OCI-LY3 (cell line): ENCODE data around the gene USP47.

ENCODE experiments used
- H2AFZ ChIP-seq: fragments of 200-600, 300-600 bp; shearing (Covaris generic); 2 replicates; pipeline ENCODE4 v1.6.0; 2014; ENCODE audit warnings: antibody characterized with exemption, low read depth, low read length
- H3K27ac ChIP-seq: fragments of 200-600, 300-600 bp; sonication (generic); 2 replicates; pipeline ENCODE4 v1.5.1; 2014; ENCODE audit warnings: mild to moderate bottlenecking, low read length, moderate library complexity, mixed read lengths
- H3K27me3 ChIP-seq: fragments of 200-600, 300-600 bp; sonication (generic); 2 replicates; pipeline ENCODE4 v1.6.1; 2014; ENCODE audit warnings: low read depth, low read length, mixed read lengths
- H3K36me3 ChIP-seq: fragments of 200-600, 300-600 bp; sonication (generic); replicated peaks from 2 replicates; pipeline ENCODE3; 2014; ENCODE audit warnings: low read depth, low read length, mixed read lengths
- H3K4me1 ChIP-seq: fragments of 300-600, 200-600 bp; sonication (generic); 2 replicates; pipeline ENCODE4 v1.6.1; 2014; ENCODE audit warnings: low read length, mixed read lengths
- H3K4me2 ChIP-seq: fragments of 200-600, 300-600 bp; sonication (generic); 2 replicates; pipeline ENCODE4 v1.6.1; 2014; ENCODE audit warnings: low read length, mixed read lengths
- H3K4me3 ChIP-seq: fragments of 300-600, 200-600 bp; sonication (generic); 2 replicates; pipeline ENCODE4 v1.5.1; 2014; ENCODE audit warnings: antibody characterized with exemption, mild to moderate bottlenecking, low read length, moderate library complexity
- H3K79me2 ChIP-seq: fragments of 300-600, 200-600 bp; shearing (Covaris generic); 2 replicates; pipeline ENCODE4 v1.6.1; 2014; ENCODE audit warnings: mild to moderate bottlenecking, low read length, mixed read lengths
- H3K9ac ChIP-seq: fragments of 300-600, 200-600 bp; shearing (Covaris generic); 2 replicates; pipeline ENCODE4 v1.6.0; 2014; ENCODE audit warnings: mild to moderate bottlenecking, low read length, moderate library complexity
- H3K9me3 ChIP-seq: fragments of 200-600, 300-600 bp; shearing (Covaris generic); 2 replicates; pipeline ENCODE4 v1.6.1; 2014; ENCODE audit warnings: low read length, mixed read lengths; ENCODE audit not compliant: insufficient read depth
- H4K20me1 ChIP-seq: fragments of 200-600, 300-600 bp; sonication (generic); 2 replicates; pipeline ENCODE4 v1.6.1; 2016; ENCODE audit warnings: low read length, mixed read lengths; ENCODE audit not compliant: insufficient read depth
- EZH2phosphoT487 ChIP-seq: fragments of 200-600 bp; shearing (Covaris generic); IDR thresholded peaks from 2 replicates; pipeline ENCODE4 v1.6.1; 2018; ENCODE audit warnings: antibody characterized with exemption, mixed run types, low read depth
- TF ChIP-seq, protein P1 (sequence below): fragments of 200-600, 300-600 bp; sonication (generic); IDR thresholded peaks from 2 replicates; pipeline ENCODE4 v1.5.1; 2014; ENCODE audit warnings: antibody characterized with exemption, low read length, low read depth

USP47 gene

DNA sequence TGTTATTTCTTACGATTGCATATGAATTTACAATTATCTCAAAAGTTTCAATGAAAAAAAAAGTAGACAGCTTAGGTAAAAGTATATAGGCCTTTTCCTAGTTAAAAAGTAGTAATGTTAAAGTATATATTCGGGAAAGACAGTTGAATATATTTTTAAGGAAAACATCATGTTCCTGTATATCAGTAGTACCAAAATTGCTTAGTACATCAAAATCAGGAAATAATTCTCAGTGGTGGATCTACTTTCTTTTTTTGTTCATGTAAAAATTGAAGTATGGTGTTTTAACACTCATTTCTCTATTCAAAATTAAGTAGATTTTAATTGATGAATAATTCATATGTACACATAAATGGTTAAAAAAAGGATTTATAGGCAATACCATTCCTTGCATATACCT lies 73.9 kb downstream of the USP47 start:
- no peaks in the 10 kb centered on the region for H3K9me3 ChIP-seq
- TF ChIP-seq, protein P1, sequence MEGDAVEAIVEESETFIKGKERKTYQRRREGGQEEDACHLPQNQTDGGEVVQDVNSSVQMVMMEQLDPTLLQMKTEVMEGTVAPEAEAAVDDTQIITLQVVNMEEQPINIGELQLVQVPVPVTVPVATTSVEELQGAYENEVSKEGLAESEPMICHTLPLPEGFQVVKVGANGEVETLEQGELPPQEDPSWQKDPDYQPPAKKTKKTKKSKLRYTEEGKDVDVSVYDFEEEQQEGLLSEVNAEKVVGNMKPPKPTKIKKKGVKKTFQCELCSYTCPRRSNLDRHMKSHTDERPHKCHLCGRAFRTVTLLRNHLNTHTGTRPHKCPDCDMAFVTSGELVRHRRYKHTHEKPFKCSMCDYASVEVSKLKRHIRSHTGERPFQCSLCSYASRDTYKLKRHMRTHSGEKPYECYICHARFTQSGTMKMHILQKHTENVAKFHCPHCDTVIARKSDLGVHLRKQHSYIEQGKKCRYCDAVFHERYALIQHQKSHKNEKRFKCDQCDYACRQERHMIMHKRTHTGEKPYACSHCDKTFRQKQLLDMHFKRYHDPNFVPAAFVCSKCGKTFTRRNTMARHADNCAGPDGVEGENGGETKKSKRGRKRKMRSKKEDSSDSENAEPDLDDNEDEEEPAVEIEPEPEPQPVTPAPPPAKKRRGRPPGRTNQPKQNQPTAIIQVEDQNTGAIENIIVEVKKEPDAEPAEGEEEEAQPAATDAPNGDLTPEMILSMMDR: no peak
- no peak for TF ChIP-seq EZH2phosphoT487
- H3K79me2 ChIP-seq: no peaks in the 10 kb centered on the region
- H4K20me1 ChIP-seq: no peaks in the 10 kb centered on the region
- no peak overlapping the region for H2AFZ ChIP-seq
- peaks cover 8% of the 10 kb centered on the region for H3K4me1 ChIP-seq
- H3K4me2 ChIP-seq: no peak overlapping the region
- no peak overlapping the region for H3K27ac ChIP-seq
- no peak overlapping the region for H3K9ac ChIP-seq
- no peaks in the 10 kb centered on the region for H3K27me3 ChIP-seq
- H3K4me3 ChIP-seq: no peak overlapping the region
- H3K36me3 ChIP-seq: peaks cover 5% of the 10 kb centered on the region

DNA sequence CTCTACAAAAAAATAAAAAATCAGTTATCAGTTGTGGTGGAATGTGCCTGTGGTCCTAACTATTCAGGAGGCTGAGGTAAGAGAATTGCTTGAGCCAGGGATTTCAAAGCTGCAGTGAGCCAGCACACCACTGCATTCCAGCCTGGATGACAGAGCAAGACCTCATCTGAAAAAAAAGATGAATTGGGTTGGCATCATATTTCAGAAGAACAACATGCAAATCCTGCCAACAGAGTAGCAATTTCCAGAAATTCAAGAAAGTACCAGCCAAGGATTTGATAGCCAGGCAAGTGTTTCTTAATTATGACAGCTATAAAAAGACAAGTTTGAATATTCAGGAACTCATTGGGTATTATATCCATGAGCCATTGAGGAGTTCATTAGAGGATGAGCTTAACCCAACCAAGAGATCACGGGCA lies 75.2 kb downstream of the USP47 start:
- H3K27me3 ChIP-seq: no peaks in the 10 kb centered on the region
- no peaks in the 10 kb centered on the region for H4K20me1 ChIP-seq
- no peak overlapping the region for H3K4me3 ChIP-seq
- H3K27ac ChIP-seq: no peak overlapping the region
- H3K4me2 ChIP-seq: no peak overlapping the region
- H3K9me3 ChIP-seq: no peaks in the 10 kb centered on the region
- peaks cover 8% of the 10 kb centered on the region for H3K4me1 ChIP-seq
- TF ChIP-seq EZH2phosphoT487: no peak
- H3K36me3 ChIP-seq: no peaks in the 10 kb centered on the region
- no peaks in the 10 kb centered on the region for H3K79me2 ChIP-seq
- no peak overlapping the region for H2AFZ ChIP-seq
- H3K9ac ChIP-seq: no peak overlapping the region

DNA sequence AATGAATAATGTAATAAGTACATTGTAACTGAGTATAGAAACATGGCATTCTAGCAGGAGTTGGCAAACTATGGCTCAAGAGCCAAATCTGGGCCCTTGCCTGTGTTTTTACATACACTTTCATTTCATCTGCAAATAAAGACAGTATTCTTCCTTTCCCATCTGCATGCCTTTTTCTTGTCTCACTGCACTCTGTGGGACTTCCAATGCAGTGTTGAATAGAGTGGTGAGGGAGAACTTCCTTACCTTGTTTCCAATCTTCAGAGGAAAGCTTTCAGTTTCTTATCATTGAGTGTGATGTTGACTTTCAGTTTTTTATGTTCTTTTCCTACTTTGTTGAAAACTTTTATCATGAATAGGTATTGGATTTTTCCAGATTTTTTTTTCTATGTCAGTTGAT lies 82.1 kb downstream of the USP47 start:
- Histone ChIP-seq H3K9me3 (no peaks in the 10 kb centered on the region), H3K27ac (no peak overlapping the region), H3K36me3 (peaks cover 10% of the 10 kb centered on the region), H3K4me2 (no peak overlapping the region), H3K79me2 (no peaks in the 10 kb centered on the region), H3K9ac (no peak overlapping the region), H2AFZ (no peak overlapping the region), H3K4me3 (no peak overlapping the region), H3K4me1 (peaks cover 7% of the 10 kb centered on the region), H3K27me3 (no peaks in the 10 kb centered on the region), H4K20me1 (no peaks in the 10 kb centered on the region)
- no peak for TF ChIP-seq EZH2phosphoT487
- TF ChIP-seq, protein P1: no peak

DNA sequence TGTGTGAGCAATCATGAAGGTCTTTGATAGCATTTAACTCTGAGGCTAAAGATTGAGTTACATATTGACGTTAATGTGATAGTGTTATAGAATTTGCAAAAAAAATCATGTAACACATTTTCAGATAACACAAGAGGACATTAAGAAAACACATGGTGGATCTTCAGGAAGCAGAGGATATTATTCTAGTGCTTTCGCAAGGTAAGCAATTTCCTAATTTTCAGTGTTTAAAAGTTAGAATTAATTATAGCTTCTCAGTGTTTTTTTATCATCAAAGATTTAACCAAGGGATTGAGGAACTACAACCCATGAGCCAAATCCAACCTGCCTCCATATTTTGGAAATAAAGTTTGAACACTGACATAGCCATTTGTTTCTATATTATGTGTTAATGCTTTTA lies 88.1 kb downstream of the USP47 start:
- H3K27ac ChIP-seq: no peak overlapping the region
- TF ChIP-seq, protein P1: no peak
- TF ChIP-seq EZH2phosphoT487: no peak
- H3K27me3 ChIP-seq: no peaks in the 10 kb centered on the region
- no peaks in the 10 kb centered on the region for H4K20me1 ChIP-seq
- H3K36me3 ChIP-seq: peaks cover 23% of the 10 kb centered on the region
- no peak overlapping the region for H2AFZ ChIP-seq
- no peaks in the 10 kb centered on the region for H3K4me1 ChIP-seq
- H3K4me2 ChIP-seq: no peak overlapping the region
- no peaks in the 10 kb centered on the region for H3K79me2 ChIP-seq
- no peaks in the 10 kb centered on the region for H3K9me3 ChIP-seq
- H3K9ac ChIP-seq: no peak overlapping the region
- no peak overlapping the region for H3K4me3 ChIP-seq

DNA sequence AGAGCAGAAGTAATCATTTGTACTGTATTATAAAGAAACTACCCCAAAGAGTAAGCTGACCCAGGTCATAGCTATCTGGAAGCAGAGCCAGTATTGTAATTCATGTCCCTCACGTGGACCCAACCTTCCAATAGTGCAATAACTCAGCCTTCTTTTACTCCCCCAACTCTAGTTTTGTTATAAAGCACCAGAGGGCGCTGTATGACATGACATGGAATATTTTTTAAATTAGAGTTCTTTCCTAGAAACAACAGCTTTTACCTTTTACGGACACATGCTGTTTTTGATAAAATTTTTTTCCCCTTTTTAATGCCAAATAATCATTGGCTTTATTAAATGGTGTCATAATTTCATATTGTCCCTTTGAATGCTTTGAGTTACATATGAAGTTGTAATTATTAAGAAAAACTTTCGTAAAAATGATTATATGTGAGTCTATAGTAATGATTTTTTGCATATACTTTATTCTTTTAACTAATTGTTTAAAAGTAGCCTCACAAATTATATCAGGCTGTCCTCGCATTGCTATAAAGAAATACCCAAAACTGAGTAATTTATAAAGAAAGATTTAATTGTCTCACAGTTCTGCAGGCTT lies 89.8 kb downstream of the USP47 start:
- no peak overlapping the region for H3K27ac ChIP-seq
- no peak overlapping the region for H3K9ac ChIP-seq
- TF ChIP-seq, protein P1: peak; percentile 65
- TF ChIP-seq EZH2phosphoT487: no peak
- H3K36me3 ChIP-seq: peaks cover 23% of the 10 kb centered on the region
- no peak overlapping the region for H3K4me3 ChIP-seq
- no peaks in the 10 kb centered on the region for H3K79me2 ChIP-seq
- no peaks in the 10 kb centered on the region for H4K20me1 ChIP-seq
- H3K9me3 ChIP-seq: no peaks in the 10 kb centered on the region
- no peak overlapping the region for H2AFZ ChIP-seq
- no peaks in the 10 kb centered on the region for H3K4me1 ChIP-seq
- H3K27me3 ChIP-seq: no peaks in the 10 kb centered on the region
- H3K4me2 ChIP-seq: no peak overlapping the region
